ENCODE measurements around the gene CDC42BPB. TPM values are rescaled to one million over a fixed set of nuclear protein-coding genes. Genes with fewer than 3 reads are reported as not detected.

The CDC42BPB gene
- total and polyA plus RNA-seq, 2 of the 13 experiments (the other 11 are each of a cell fraction or from before 2014, with no cell fraction given): 19.7 to 32.3 TPM

- TF ChIP-seq MXD3 (CRISPR knock-in tag; IDR thresholded peaks at IDR 0.05): 0 out of 2 replicates have a peak, but pooled peaks have one; percentile 34
- no peak for TF ChIP-seq HMGA1 (CRISPR knock-in tag; conservative IDR thresholded peaks at IDR 0.05)
- no peak; the same call in 1 of the 2 replicates for TF ChIP-seq ZNF800 (CRISPR knock-in tag; IDR thresholded peaks at IDR 0.05)
- TF ChIP-seq ZFP36L1 (CRISPR knock-in tag; IDR thresholded peaks at IDR 0.05): no peak
- TF ChIP-seq JARID2 (CRISPR knock-in tag; IDR thresholded peaks at IDR 0.05; ENCODE audit: insufficient replicate concordance): no peak
- TF ChIP-seq JDP2 (CRISPR knock-in tag; IDR thresholded peaks at IDR 0.05; ENCODE audit: borderline replicate concordance): no peak
- TF ChIP-seq NCOA1 (CRISPR knock-in tag; IDR thresholded peaks at IDR 0.05): no peak
- peak; percentile 81; the same call in 1 of the 2 replicates for TF ChIP-seq SPEN (CRISPR knock-in tag; IDR thresholded peaks at IDR 0.05; ENCODE audit: low read depth)
- no peak for TF ChIP-seq AGO2 (optimal IDR thresholded peaks at IDR 0.05; ENCODE audit: low read depth, low read length)
- peak; percentile 79; the same call in 1 of the 2 replicates for TF ChIP-seq ZFP82 (CRISPR knock-in tag; IDR thresholded peaks at IDR 0.05; ENCODE audit: borderline replicate concordance)
- TF ChIP-seq ZSCAN29 (CRISPR knock-in tag; conservative IDR thresholded peaks at IDR 0.05): no peak
- TF ChIP-seq ZFP1 (CRISPR knock-in tag; IDR thresholded peaks at IDR 0.05): peak; percentile 86
- TF ChIP-seq PLRG1 (conservative IDR thresholded peaks at IDR 0.05): no peak
- TF ChIP-seq ZNF407 (CRISPR knock-in tag; IDR thresholded peaks at IDR 0.05; ENCODE audit: not compliant biosample characterization): peak; percentile 63
- TF ChIP-seq MLLT10 (CRISPR knock-in tag; IDR thresholded peaks at IDR 0.05): no peak
- TF ChIP-seq NFE2L2 (IDR thresholded peaks at IDR 0.05; ENCODE audit: low read length): no peak
- TF ChIP-seq ARHGAP35 (CRISPR knock-in tag; IDR thresholded peaks at IDR 0.05; ENCODE audit: borderline replicate concordance): no peak
Measured at GRCh38 chr14:102922490-102923200, 134.7 kb downstream of the CDC42BPB start, which contains the start of gene AMN (continued).
